A673 (cell line): Measurements from ENCODE around the gene FNDC11. TPM values are rescaled to one million over a fixed set of nuclear protein-coding genes. Genes with fewer than 3 reads are reported as not detected.

Experiments
- BruUV-seq: library from RNA; stranded (reverse); fragments of 400-500 nt; replicated peaks from 2 replicates; lab custom pipeline; 2021; lab: Mats Ljungman, UMichigan
- CTCF ChIA-PET: fragments of 300-600 bp; sonication (Branson Sonifier 250); formaldehyde crosslinking; loops from one replicate; lab custom pipeline; 2022; ENCODE audit warnings: antibody characterized with exemption; lab: Charles Lee
- POLR2A ChIA-PET: fragments of 300-600 bp; sonication (Branson Sonifier 250); formaldehyde crosslinking; loops from one replicate; lab custom pipeline; 2022; ENCODE audit warnings: antibody characterized with exemption; ENCODE audit not compliant: low non-redundant PET; lab: Charles Lee
- DNase-seq: peaks from one replicate; pipeline ENCODE4 v3.0.0-alpha.2; 2015; ENCODE audit warnings: low spot score
- H3K27ac ChIP-seq: fragments of 200-600 bp; sonication (generic); 2 replicates; pipeline ENCODE4 v1.5.1; 2016; ENCODE audit warnings: mixed run types, low read depth, mild to moderate bottlenecking, mixed read lengths, antibody characterized with exemption, low read length; ENCODE audit not compliant: poor library complexity, severe bottlenecking
- H3K27me3 ChIP-seq: fragments of 200-600 bp; sonication (generic); replicated peaks from 2 replicates; pipeline ENCODE4 v1.6.1; 2017; ENCODE audit warnings: mixed run types, low read depth, mild to moderate bottlenecking, mixed read lengths, antibody characterized with exemption, low read length; ENCODE audit not compliant: insufficient read depth, poor library complexity
- H3K36me3 ChIP-seq: fragments of 200-600 bp; sonication (generic); 2 replicates; pipeline ENCODE4 v1.6.1; 2016; ENCODE audit warnings: mixed run types, mild to moderate bottlenecking, mixed read lengths, antibody characterized with exemption, low read length; ENCODE audit not compliant: insufficient read depth, poor library complexity, severe bottlenecking
- H3K4me1 ChIP-seq: fragments of 200-600 bp; sonication (generic); 2 replicates; pipeline ENCODE4 v1.6.1; 2017; ENCODE audit warnings: mixed run types, mild to moderate bottlenecking, mixed read lengths, antibody characterized with exemption, low read length; ENCODE audit not compliant: insufficient read depth, poor library complexity, severe bottlenecking
- H3K4me3 ChIP-seq: fragments of 200-600 bp; sonication (generic); 2 replicates; pipeline ENCODE4 v1.5.1; 2016; ENCODE audit warnings: low read depth, mixed run types, mild to moderate bottlenecking, mixed read lengths, low read length; ENCODE audit not compliant: poor library complexity, severe bottlenecking
- H3K9me3 ChIP-seq: fragments of 200-600 bp; sonication (generic); 2 replicates; pipeline ENCODE4 v1.6.1; 2016; ENCODE audit warnings: mixed run types, low read depth, mild to moderate bottlenecking, mixed read lengths, antibody characterized with exemption, low read length; ENCODE audit not compliant: poor library complexity, severe bottlenecking
- CTCF ChIP-seq: fragments of 300-800, 200-600 bp; sonication (generic); conservative IDR thresholded peaks from 2 replicates; pipeline ENCODE4 v1.5.1; 2017; ENCODE audit warnings: low read depth, mild to moderate bottlenecking, antibody characterized with exemption, low read length, moderate library complexity, mixed read lengths
- EZH2 ChIP-seq: fragments of 200-600 bp; sonication (generic); IDR thresholded peaks from 2 replicates; pipeline ENCODE4 v1.6.1; 2017; ENCODE audit warnings: borderline replicate concordance, low read depth, mild to moderate bottlenecking, mixed read lengths, antibody characterized with exemption, low read length; ENCODE audit not compliant: poor library complexity, severe bottlenecking
- intact Hi-C: fragments of 100-400 bp; cut with micrococcal nuclease; formaldehyde crosslinking; loops from one replicate; pipeline ENCODE4 v1.10.0; 2022; ENCODE audit not compliant: unreplicated experiment
- total RNA-seq: library from RNA; stranded (reverse); gene quantifications from 2 replicates; pipeline ENCODE4 v1.2.3, GENCODE V29; 2021

Gene FNDC11
- total RNA-seq, 1 experiment from 2014 or later: 0.21 TPM

DNA sequence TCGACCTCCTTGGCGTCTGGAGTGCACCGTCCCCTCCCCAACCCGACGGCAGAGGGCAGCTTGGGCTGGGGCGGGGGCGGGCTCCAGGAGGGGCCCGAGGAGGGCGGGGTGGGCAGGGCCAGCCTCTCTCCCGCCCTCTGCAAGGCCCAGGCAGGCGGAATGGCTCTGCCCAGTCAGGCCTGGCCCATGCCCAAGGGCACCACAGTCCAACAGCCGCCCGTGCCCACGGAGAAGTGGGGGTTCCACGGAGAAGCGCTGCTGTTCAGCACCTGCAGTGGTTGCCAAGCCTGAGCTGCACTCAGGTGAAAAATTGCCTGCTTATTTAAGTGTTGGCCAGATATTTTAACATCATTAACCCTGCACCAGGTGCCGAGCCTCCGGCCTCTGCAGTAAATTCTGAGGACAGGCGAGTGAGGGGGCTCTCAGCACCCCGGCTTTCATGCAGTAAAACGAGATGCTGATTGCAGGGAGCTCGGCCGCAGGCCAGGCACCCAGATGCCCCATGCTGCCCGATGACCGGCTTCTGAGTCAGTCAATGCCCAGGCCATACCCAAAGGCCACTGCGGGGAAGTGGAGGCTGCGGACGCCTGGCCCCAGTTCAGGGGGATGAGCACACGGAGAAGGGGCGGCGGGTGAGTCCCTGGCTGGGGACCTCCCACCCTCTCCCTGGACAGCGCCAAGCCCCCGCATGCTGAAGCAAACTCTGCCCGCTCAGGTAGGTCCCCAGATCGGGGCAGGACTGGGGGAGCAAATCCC is 6.1 kb upstream of the FNDC11 start, which contains the start of gene SRMS:
TSS of gene SRMS (minus strand) at position 25 of the 756 bp plus-strand sequence. CDS start 286 bp downstream, outside the sequence.
- POLR2A ChIA-PET: no interaction called here

DNA sequence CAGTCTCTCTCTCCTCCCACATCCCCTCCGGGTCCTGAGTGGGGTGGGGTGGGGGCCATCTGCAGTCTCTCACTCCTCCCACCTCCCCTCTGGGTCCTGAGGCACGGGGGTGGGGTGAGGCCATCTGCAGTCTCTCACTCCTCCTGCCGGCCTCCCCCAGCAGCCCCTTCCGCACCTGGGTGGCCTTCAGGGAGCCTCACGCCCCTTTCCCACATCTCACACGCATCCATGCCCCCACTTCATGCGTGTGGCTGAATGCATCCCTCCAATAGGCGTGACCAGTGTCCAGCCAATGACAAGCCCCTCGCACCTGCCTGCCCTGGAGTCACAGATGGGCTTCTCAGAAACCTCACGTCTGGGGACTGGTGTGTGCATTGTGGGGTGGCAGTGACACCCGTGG is 5.4 kb upstream of the FNDC11 start:
- no peak overlapping the region for H3K27ac ChIP-seq
- H3K36me3 ChIP-seq: no peaks in the 10 kb centered on the region
- no peak for TF ChIP-seq CTCF
- TF ChIP-seq EZH2: no peak
- no peaks in the 10 kb centered on the region for H3K9me3 ChIP-seq
- H3K27me3 ChIP-seq: peaks cover 48% of the 10 kb centered on the region
- ChIA-PET CTCF (no interaction called here), POLR2A (no interaction called here)
- peaks cover 6% of the 10 kb centered on the region for H3K4me1 ChIP-seq
- intact Hi-C loops: no loop called here
- no TSS peak for BruUV-seq
- H3K4me3 ChIP-seq: no peak overlapping the region
- DNase-seq: no peak

More for the DNA sequence above, 6.1 kb upstream of the FNDC11 start, which contains the start of gene SRMS:
- Histone ChIP-seq H3K27ac (no peak within 1 kb of the TSS), H3K27me3 (peaks cover 48% of the 10 kb centered on the region), H3K4me1 (peaks cover 4% of the 10 kb centered on the region), H3K9me3 (no peaks in the 10 kb centered on the region), H3K36me3 (no peaks in the 10 kb centered on the region), H3K4me3 (no peak within 1 kb of the TSS)
- intact Hi-C loops: no loop called here
- CTCF ChIA-PET: no interaction called here
- no peak for DNase-seq
- TF ChIP-seq CTCF (no peak), EZH2 (no peak)
- BruUV-seq: no TSS peak

- BruUV-seq: no TSS peak
- ChIA-PET POLR2A (no interaction called here), CTCF (no interaction called here)
- Histone ChIP-seq H3K27ac (no peak overlapping the region), H3K4me3 (no peak overlapping the region), H3K27me3 (peaks cover 48% of the 10 kb centered on the region), H3K36me3 (no peaks in the 10 kb centered on the region), H3K4me1 (peaks cover 11% of the 10 kb centered on the region), H3K9me3 (no peaks in the 10 kb centered on the region)
- DNase-seq: no peak
- intact Hi-C loops: no loop called here
- TF ChIP-seq EZH2: no peak
- TF ChIP-seq CTCF: no peak
Measured at GRCh38 chr20:63549019-63549418, 4.9 kb upstream of the FNDC11 start.
